DOHH2 (cell line): ENCODE results near the gene ZCRB1.
"Not testable (repeated sequence)": the region's sequence is repeated elsewhere in the genome, so short reads cannot be mapped to it uniquely, and the experiment has no call there.

ENCODE experiments used
- H3F3A ChIP-seq: fragments of 200-600 bp; sonication (generic), shearing (Covaris generic); 2 replicates; pipeline ENCODE4 v1.6.0; 2016; ENCODE audit warnings: antibody characterized with exemption, mild to moderate bottlenecking; ENCODE audit not compliant: control insufficient read depth, insufficient read depth
- H3K27ac ChIP-seq: fragments of 200-600 bp; sonication (generic); 2 replicates; pipeline ENCODE4 v1.5.1; 2014; ENCODE audit warnings: low read depth, mild to moderate bottlenecking, low read length, moderate library complexity
- H3K27me3 ChIP-seq: fragments of 200-600 bp; sonication (generic); 2 replicates; pipeline ENCODE4 v1.6.1; 2014; ENCODE audit warnings: mild to moderate bottlenecking, low read length, mixed read lengths; ENCODE audit not compliant: control insufficient read depth
- H3K36me3 ChIP-seq: fragments of 200-600 bp; sonication (generic); 2 replicates; pipeline ENCODE4 v1.6.1; 2014; ENCODE audit warnings: mild to moderate bottlenecking, low read length, moderate library complexity, mixed read lengths; ENCODE audit not compliant: control insufficient read depth
- H3K4me1 ChIP-seq: fragments of 200-600 bp; sonication (generic); 2 replicates; pipeline ENCODE4 v1.6.1; 2014; ENCODE audit warnings: mild to moderate bottlenecking, low read length, mixed read lengths; ENCODE audit not compliant: control insufficient read depth
- H3K4me2 ChIP-seq: fragments of 200-600 bp; sonication (generic); 2 replicates; pipeline ENCODE4 v1.6.0; 2014; ENCODE audit warnings: mild to moderate bottlenecking, low read length, moderate library complexity
- H3K4me3 ChIP-seq: fragments of 200-600 bp; sonication (generic); 2 replicates; pipeline ENCODE4 v1.5.1; 2014; ENCODE audit warnings: mild to moderate bottlenecking, low read length, mixed read lengths
- H3K79me2 ChIP-seq: fragments of 200-600 bp; sonication (generic); 2 replicates; pipeline ENCODE4 v1.6.1; 2014; ENCODE audit warnings: mild to moderate bottlenecking, low read length, mixed read lengths; ENCODE audit not compliant: control insufficient read depth
- H3K9me2 ChIP-seq: fragments of 200-600 bp; sonication (generic); replicated peaks from 2 replicates; pipeline ENCODE4 v1.6.1; 2014; ENCODE audit warnings: mild to moderate bottlenecking, low read length, mixed read lengths; ENCODE audit not compliant: control insufficient read depth
- H3K9me3 ChIP-seq: fragments of 200-600 bp; sonication (generic); 2 replicates; pipeline ENCODE4 v1.6.1; 2014; ENCODE audit warnings: antibody characterized with exemption, low read length, mixed read lengths; ENCODE audit not compliant: control insufficient read depth, insufficient read depth
- H4K20me1 ChIP-seq: fragments of 200-600 bp; sonication (generic); 2 replicates; pipeline ENCODE4 v1.6.0; 2014; ENCODE audit warnings: low read depth, mild to moderate bottlenecking, antibody characterized with exemption, low read length, moderate library complexity; ENCODE audit not compliant: control insufficient read depth, insufficient read depth
- CTCF ChIP-seq: fragments of 200-600 bp; sonication (generic); IDR thresholded peaks from one replicate; pipeline ENCODE4 v1.5.1; 2014; ENCODE audit warnings: antibody characterized with exemption, mild to moderate bottlenecking, low read depth, low read length; ENCODE audit not compliant: poor library complexity, severe bottlenecking
- EZH2phosphoT487 ChIP-seq: fragments of 200-600 bp; sonication (generic); IDR thresholded peaks from 2 replicates; pipeline ENCODE4 v1.6.1; 2017; ENCODE audit warnings: borderline replicate concordance, mild to moderate bottlenecking, antibody characterized with exemption, low read length, moderate library complexity, mixed read lengths

Gene ZCRB1

GRCh38 chr12:42336286-42336685, 10.4 kb upstream of the ZCRB1 start:
- Histone ChIP-seq H3K4me2 (no peak overlapping the region), H3K79me2 (peaks cover 85% of the 10 kb centered on the region), H3K4me1 (peaks cover 7% of the 10 kb centered on the region; the same call in 1 of the 2 replicates), H3F3A (0 out of 2 replicates have a peak, but pooled peaks cover under 1% of the 10 kb centered on the region), H3K9me2 (no peaks in the 10 kb centered on the region), H3K27me3 (no peaks in the 10 kb centered on the region), H3K36me3 (peaks cover 50% of the 10 kb centered on the region), H3K4me3 (no peak overlapping the region), H3K27ac (no peak overlapping the region), H3K9me3 (no peaks in the 10 kb centered on the region), H4K20me1 (peaks cover 19% of the 10 kb centered on the region)
- no peak for TF ChIP-seq EZH2phosphoT487
- no peak for TF ChIP-seq CTCF

GRCh38 chr12:42332301-42333285, 6.7 kb upstream of the ZCRB1 start:
- H3K79me2 ChIP-seq, result peaks cover 93% of the 10 kb centered on the region
- H3K9me2 ChIP-seq, result no peaks in the 10 kb centered on the region
- TF ChIP-seq CTCF, result peak; percentile 55
- TF ChIP-seq EZH2phosphoT487, result no peak
- H3K4me3 ChIP-seq, result no peak overlapping the region
- peaks cover 4% of the 10 kb centered on the region; the same call in 1 of the 2 replicates for H3F3A ChIP-seq
- H3K9me3 ChIP-seq, result no peaks in the 10 kb centered on the region
- H3K4me1 ChIP-seq, result peaks cover 14% of the 10 kb centered on the region
- no peak overlapping the region for H3K27ac ChIP-seq
- peaks cover 21% of the 10 kb centered on the region for H4K20me1 ChIP-seq
- no peak overlapping the region for H3K4me2 ChIP-seq
- peaks cover 33% of the 10 kb centered on the region for H3K36me3 ChIP-seq
- H3K27me3 ChIP-seq, result no peaks in the 10 kb centered on the region

DNA sequence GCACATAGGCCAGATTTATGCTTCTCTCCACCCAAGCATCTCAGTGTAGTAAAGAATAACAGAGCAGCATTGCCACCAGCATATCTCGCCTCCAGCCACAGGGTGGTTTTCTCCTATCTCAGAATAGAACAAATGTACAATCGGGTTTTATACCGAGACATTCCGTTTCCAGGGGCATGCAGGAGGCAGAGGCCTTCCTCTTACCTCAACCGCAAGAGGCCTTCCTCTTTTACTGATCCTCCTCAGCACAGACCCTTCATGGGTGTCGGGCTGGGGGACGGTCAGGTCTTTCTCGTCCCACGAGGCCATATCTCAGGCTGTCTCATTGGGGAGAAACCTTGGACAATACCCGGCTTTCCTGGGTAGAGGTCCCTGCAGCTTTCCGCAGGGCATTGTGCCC, 4.2 kb upstream of the ZCRB1 start:
- H3K36me3 ChIP-seq, result peaks cover 25% of the 10 kb centered on the region
- H3K4me3 ChIP-seq, H3F3A ChIP-seq, H3K4me2 ChIP-seq, H3K9me2 ChIP-seq, H3K9me3 ChIP-seq, H3K27me3 ChIP-seq, H3K27ac ChIP-seq: not testable (repeated sequence)
- H4K20me1 ChIP-seq, result peaks cover 26% of the 10 kb centered on the region
- peaks cover 98% of the 10 kb centered on the region for H3K79me2 ChIP-seq
- peaks cover 22% of the 10 kb centered on the region for H3K4me1 ChIP-seq

DNA sequence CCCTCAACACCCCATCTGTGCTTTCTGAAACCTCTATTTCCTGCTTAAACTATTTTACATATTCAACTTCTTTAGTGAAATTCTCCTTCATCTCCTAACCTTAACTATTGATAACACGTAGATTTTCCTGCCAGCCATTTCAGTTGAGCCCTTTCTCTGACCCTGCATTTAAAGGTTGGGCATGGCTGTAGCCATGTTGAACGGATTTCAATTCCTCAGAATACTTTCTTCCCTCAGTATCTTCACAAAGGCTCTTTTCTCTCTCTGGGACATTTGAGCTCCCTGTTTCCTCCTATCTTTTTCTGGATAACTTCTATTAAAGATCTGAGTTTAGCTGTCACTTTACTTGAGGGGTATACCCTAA, 1.3 kb upstream of the ZCRB1 start:
- Histone ChIP-seq H3K4me3 (peak overlapping the region; percentile 91), H3K4me1 (peaks cover 24% of the 10 kb centered on the region), H3K9me3 (no peaks in the 10 kb centered on the region), H3K4me2 (peak overlapping the region; percentile 88), H3K79me2 (peaks cover 80% of the 10 kb centered on the region), H3K9me2 (no peaks in the 10 kb centered on the region), H3K27me3 (no peaks in the 10 kb centered on the region), H3F3A (peaks cover 4% of the 10 kb centered on the region; the same call in 1 of the 2 replicates), H4K20me1 (peaks cover 14% of the 10 kb centered on the region), H3K27ac (peak overlapping the region; percentile 24; the same call in 1 of the 2 replicates), H3K36me3 (peaks cover 23% of the 10 kb centered on the region)
- TF ChIP-seq CTCF (no peak), EZH2phosphoT487 (no peak)
